Panc1 (cell line): ENCODE results near the gene SLC9A2. TPM values are rescaled to one million over a fixed set of nuclear protein-coding genes. Genes with fewer than 3 reads are reported as not detected.

Source experiments
- ATAC-seq: fragments of 200-7000 bp; cut with Tn5 transposase; 2 replicates; pipeline ENCODE4 v1.9.1; 2020; ENCODE audit warnings: mild to moderate bottlenecking, moderate library complexity
- BruUV-seq: library from RNA; stranded (reverse); fragments of 400-500 nt; replicated peaks from 2 replicates; lab custom pipeline; 2021; lab: Mats Ljungman, UMichigan
- CTCF ChIA-PET: fragments of 300-600 bp; sonication (Branson Sonifier 250); formaldehyde crosslinking; loops from one replicate; lab custom pipeline; 2022; ENCODE audit warnings: antibody characterized with exemption; lab: Charles Lee
- POLR2A ChIA-PET: fragments of 300-600 bp; sonication (Branson Sonifier 250); formaldehyde crosslinking; loops from one replicate; lab custom pipeline; 2022; ENCODE audit warnings: antibody characterized with exemption; lab: Charles Lee
- DNase-seq: peaks from one replicate; pipeline ENCODE4 v3.0.0-alpha.2; 2010; ENCODE audit warnings: low read depth, low spot score
- H3K27ac ChIP-seq: 2 replicates; pipeline ENCODE4 v1.5.1; 2011; ENCODE audit warnings: mild to moderate bottlenecking, low read length, inconsistent platforms
- H3K27me3 ChIP-seq: fragments of 200-500 bp; sonication (Bioruptor generic); 2 replicates; pipeline ENCODE4 v1.6.0; 2014; ENCODE audit warnings: low read length, inconsistent platforms; ENCODE audit not compliant: control insufficient read depth, insufficient read depth
- H3K36me3 ChIP-seq: fragments of 200-500 bp; sonication (Bioruptor generic); 2 replicates; pipeline ENCODE4 v1.5.1; 2014; ENCODE audit warnings: inconsistent platforms, mild to moderate bottlenecking, low read length, moderate library complexity; ENCODE audit not compliant: control insufficient read depth, insufficient read depth
- H3K4me1 ChIP-seq: 2 replicates; pipeline ENCODE4 v1.5.1; 2011; ENCODE audit warnings: inconsistent platforms, mild to moderate bottlenecking, low read length, moderate library complexity; ENCODE audit not compliant: control insufficient read depth, insufficient read depth
- H3K4me3 ChIP-seq, 2 experiments: 2 replicates each; pipeline ENCODE4 v1.5.1; 2011 to 2012; ENCODE audit warnings: low read depth in 2 of 2, low read length in 2 of 2, mild to moderate bottlenecking in 2 of 2, inconsistent platforms in 1 of 2, moderate library complexity in 1 of 2
- H3K9me3 ChIP-seq: fragments of 200-500 bp; sonication (Bioruptor generic); 2 replicates; pipeline ENCODE4 v1.5.1; 2014; ENCODE audit warnings: low read depth, mild to moderate bottlenecking, inconsistent platforms, low read length, moderate library complexity; ENCODE audit not compliant: control insufficient read depth, insufficient read depth
- CTCF ChIP-seq: fragments of 450-650 bp; IDR thresholded peaks from 2 replicates; pipeline ENCODE4 v1.5.1; 2017; ENCODE audit warnings: mild to moderate bottlenecking
- POLR2AphosphoS5 ChIP-seq: IDR thresholded peaks from 2 replicates; pipeline ENCODE4 v1.6.1; 2012; ENCODE audit warnings: mild to moderate bottlenecking, low read depth, low read length, moderate library complexity
- REST ChIP-seq, 2 experiments: IDR thresholded peaks; 2 replicates each; pipeline ENCODE4 v1.6.1; 2011 to 2012; ENCODE audit warnings: low read depth in 2 of 2, control low read depth in 1 of 2, low read length in 1 of 2, mild to moderate bottlenecking in 1 of 2, moderate library complexity in 1 of 2; ENCODE audit not compliant: insufficient read depth in 1 of 2
- SIN3A ChIP-seq: IDR thresholded peaks from 2 replicates; pipeline ENCODE4 v1.6.1; 2012; ENCODE audit warnings: low read depth, mild to moderate bottlenecking, low read length, moderate library complexity, borderline replicate concordance; ENCODE audit not compliant: insufficient read depth
- TCF7L2 ChIP-seq: IDR thresholded peaks from 2 replicates; pipeline ENCODE4 v1.6.1; 2011; ENCODE audit warnings: mild to moderate bottlenecking, low read depth, low read length, inconsistent platforms
- in situ Hi-C: cut with HindIII; loops from 2 replicates; pipeline ENCODE4 v1.10.0; 2016; ENCODE audit warnings: low sequenced_read_pairs, low pct_unique_long_range_greater_than_20kb
- intact Hi-C: fragments of 100-400 bp; cut with micrococcal nuclease; formaldehyde crosslinking; loops from one replicate; pipeline ENCODE4 v1.10.0; 2022; ENCODE audit not compliant: unreplicated experiment
- total RNA-seq: library from RNA; stranded (reverse); gene quantifications from one replicate; pipeline ENCODE4 v1.2.1, GENCODE V29; 2021; ENCODE audit not compliant: unreplicated experiment

The SLC9A2 gene
- total RNA-seq, 1 experiment from 2014 or later, result 4.1 TPM

- Histone ChIP-seq H3K36me3 (no peaks in the 10 kb centered on the region), H3K27ac (no peak overlapping the region), H3K4me1 (peaks cover 10% of the 10 kb centered on the region), H3K4me3 (no peak overlapping the region), H3K27me3 (peaks cover 11% of the 10 kb centered on the region), H3K9me3 (no peaks in the 10 kb centered on the region)
- ATAC-seq, result no peak
- in situ Hi-C loops, result no loop called here
- intact Hi-C loops, result no loop called here
- ChIA-PET POLR2A (no interaction called here), CTCF (no interaction called here)
- BruUV-seq, result no TSS peak
- TF ChIP-seq SIN3A (no peak), CTCF (no peak), REST (IDR thresholded peaks at IDR 0.05; ENCODE audit: insufficient read depth in 1 of 2, low read depth in 2 of 2, low read length in 1 of 2) (no peak), TCF7L2 (no peak)
- no peak for DNase-seq
These were observed 2.3 kb downstream of the SLC9A2 start for GRCh38 chr2:102621630-102622029.

GRCh38 chr2:102622646-102623045, 3.3 kb downstream of the SLC9A2 start:
- H3K36me3 ChIP-seq, result no peaks in the 10 kb centered on the region
- no peak overlapping the region for H3K4me3 ChIP-seq
- no peak for TF ChIP-seq REST (IDR thresholded peaks at IDR 0.05; ENCODE audit: insufficient read depth in 1 of 2, low read depth in 2 of 2, low read length in 1 of 2)
- no peak for TF ChIP-seq CTCF
- no peak for TF ChIP-seq SIN3A
- no peak for TF ChIP-seq TCF7L2
- no peak for TF ChIP-seq POLR2AphosphoS5
- intact Hi-C loops, result no loop called here
- BruUV-seq, result no TSS peak
- no peaks in the 10 kb centered on the region for H3K9me3 ChIP-seq
- DNase-seq (no peak), ATAC-seq (no peak)
- ChIA-PET POLR2A (no interaction called here), CTCF (no interaction called here)
- in situ Hi-C loops, result no loop called here
- peaks cover 8% of the 10 kb centered on the region for H3K27me3 ChIP-seq
- peaks cover 10% of the 10 kb centered on the region for H3K4me1 ChIP-seq
- H3K27ac ChIP-seq, result no peak overlapping the region
